Stimulated activated CD8-positive, alpha-beta memory T cell treated with anti-CD3 and anti-CD28 coated beads, Interleukin-7, amount 100 ng/mL, for 1 hour (primary cell): ENCODE measurements around the gene PLK2.

Experiments
- DNase-seq, 2 donors: peaks; one replicate each; pipeline ENCODE4 v3.0.0-alpha.2; 2020; ENCODE audit warnings: low read depth in 2 of 2

The PLK2 gene

GRCh38 chr5:58450811-58451629 lies 8.9 kb downstream of the PLK2 start:
- DNase-seq: no peak

GRCh38 chr5:58450018-58450417 lies 9.9 kb downstream of the PLK2 start:
- DNase-seq: no peak

- no peak for DNase-seq
Measured at GRCh38 chr5:58447226-58447625, 12.7 kb downstream of the PLK2 start.

- DNase-seq: no peak
Measured at GRCh38 chr5:58446024-58446423, 13.9 kb downstream of the PLK2 start.

GRCh38 chr5:58444805-58445204 lies 15.1 kb downstream of the PLK2 start:
- DNase-seq: no peak

GRCh38 chr5:58440901-58441460 lies 18.9 kb downstream of the PLK2 start:
- DNase-seq: no peak

- DNase-seq: no peak
Measured at GRCh38 chr5:58439094-58439644, 20.7 kb downstream of the PLK2 start.

- DNase-seq: no peak
Measured at GRCh38 chr5:58437661-58438060, 22.2 kb downstream of the PLK2 start.

- no peak for DNase-seq
Measured at GRCh38 chr5:58431832-58432231, 28.1 kb downstream of the PLK2 start.

GRCh38 chr5:58412932-58413331 lies 47.0 kb downstream of the PLK2 start:
- no peak for DNase-seq

GRCh38 chr5:58412081-58412480 lies 47.8 kb downstream of the PLK2 start:
- no peak for DNase-seq

- DNase-seq: no peak
Measured at GRCh38 chr5:58411372-58411771, 48.5 kb downstream of the PLK2 start.

GRCh38 chr5:58410441-58410840 lies 49.4 kb downstream of the PLK2 start:
- DNase-seq: no peak

GRCh38 chr5:58407042-58407719 lies 52.7 kb downstream of the PLK2 start:
- DNase-seq: no peak

GRCh38 chr5:58406394-58406793 lies 53.5 kb downstream of the PLK2 start:
- no peak for DNase-seq

GRCh38 chr5:58405175-58405574 lies 54.7 kb downstream of the PLK2 start:
- DNase-seq: no peak

- DNase-seq: no peak
Measured at GRCh38 chr5:58404734-58405133, 55.2 kb downstream of the PLK2 start.
